ENCODE measurements around the gene SUCLG1.
"Not testable (repeated sequence)": the region's sequence is repeated elsewhere in the genome, so short reads cannot be mapped to it uniquely, and the experiment has no call there.

The SUCLG1 gene

DNA sequence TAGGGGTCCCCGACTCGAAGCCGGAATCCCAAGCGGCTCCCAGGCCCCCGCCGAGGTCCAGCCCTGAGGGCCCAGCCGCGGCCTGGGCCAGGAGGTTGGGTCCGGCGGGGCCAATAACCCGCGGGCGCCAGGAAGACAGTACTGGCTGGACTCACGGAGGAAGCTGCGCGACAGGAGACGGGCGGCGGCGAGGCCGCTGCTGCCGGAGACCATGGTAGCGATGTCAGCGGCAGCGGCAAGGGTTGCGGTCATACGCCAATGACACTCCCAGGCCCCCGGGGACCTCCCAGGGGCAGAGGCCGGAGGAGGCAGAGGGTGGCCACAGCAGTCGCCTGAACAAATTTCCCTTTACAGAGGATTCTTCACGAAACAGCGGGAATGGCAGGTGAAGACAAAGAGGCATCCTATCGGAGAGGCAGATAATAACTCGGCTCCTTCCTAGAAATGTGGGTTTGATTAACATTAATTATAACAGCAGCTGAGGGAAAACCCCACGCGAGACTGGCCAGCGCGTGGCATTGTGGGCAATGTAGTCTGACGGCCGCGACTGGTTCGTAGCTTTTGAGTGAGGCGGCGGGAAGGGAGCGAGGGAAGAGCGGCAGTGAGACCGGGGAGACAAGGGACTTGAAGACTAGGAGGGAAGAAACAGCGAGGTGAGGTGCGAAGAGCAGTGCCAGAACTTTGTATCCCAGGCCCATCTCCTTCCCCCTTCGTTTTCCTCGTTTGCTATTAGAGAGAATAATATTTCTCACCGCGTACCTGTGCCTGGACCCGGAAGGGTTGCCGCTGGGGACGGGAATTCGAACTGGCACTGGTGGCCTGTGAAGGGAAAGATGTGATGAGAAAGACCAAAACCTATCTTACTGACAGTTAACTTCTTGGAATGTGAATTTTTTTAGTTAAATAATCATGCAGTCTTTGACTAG is at the start of gene SUCLG1:
Gene SUCLG1 (minus strand): TSS at position 263 of the 926 bp plus-strand sequence. CDS start 11 bp downstream, at position 252.
- DNase-seq, result peak; percentile 78 to 97 (median 90)

DNA sequence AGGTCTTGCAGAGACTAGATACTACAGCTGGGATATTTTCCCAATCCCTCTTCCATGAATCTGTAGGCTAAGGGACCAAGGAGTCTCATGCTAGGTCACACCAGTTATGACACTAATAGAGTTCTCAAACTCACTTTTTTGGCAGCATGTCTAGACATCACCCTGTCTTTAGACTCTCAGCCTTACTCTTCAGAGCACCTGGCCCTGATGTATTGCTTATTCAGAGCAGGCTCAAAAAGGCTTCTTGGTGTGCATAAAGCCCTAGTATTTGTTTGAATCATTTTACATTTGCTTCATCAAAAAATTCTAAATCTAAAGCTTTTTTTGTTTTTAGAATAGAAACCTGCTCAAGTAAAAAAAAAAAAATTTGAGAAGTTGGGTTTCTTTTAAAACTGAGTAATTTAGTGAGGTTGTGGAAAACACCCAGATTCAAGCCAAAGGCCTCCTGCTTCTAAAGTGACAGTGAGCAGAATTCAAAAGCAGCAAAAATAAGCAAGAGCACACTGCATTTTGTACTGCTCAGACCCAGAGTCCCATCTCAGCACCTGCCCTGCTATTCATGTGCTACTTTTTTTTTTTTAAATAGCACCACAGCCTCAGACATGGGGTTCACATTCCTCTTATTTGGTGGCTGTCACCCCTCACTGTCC is 39.2 kb upstream of the SUCLG1 start:
- no peak for DNase-seq

DNA sequence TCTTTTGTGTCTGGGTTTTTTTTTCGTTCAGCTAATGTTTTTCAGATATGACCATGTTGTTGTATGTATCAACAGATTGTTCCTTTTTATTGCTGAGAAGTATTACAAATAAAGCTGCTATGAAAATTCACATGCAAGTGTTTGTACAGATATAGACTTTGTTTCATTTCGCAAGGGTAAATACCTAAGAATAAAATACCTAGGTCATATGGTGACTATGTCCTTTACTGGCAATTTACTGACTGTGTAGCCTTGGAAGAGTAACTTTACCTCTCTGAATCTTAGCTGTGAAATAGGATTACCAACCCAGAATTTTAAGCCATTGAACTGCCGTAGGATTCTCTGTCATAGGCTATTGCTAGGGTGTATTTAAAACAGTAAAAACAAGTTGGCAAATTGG is 38.2 kb upstream of the SUCLG1 start:
- no peak for DNase-seq

DNA sequence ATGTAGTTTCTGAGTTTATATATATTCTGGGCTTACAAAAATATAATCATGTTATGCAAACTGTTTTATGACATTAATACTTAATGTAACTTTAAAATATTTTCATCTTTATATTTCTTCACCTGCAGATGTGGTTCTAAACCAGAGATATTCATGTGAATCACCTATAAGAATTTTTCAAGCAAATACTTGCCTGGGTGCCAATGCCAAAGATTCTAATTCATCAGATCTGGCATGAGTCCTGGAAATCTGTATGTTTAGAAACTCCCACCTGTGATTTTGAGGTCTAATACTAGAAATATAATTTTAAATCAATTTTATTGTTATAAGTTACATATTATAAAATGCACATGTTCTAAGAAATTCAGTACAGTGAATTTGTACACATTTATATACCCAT is 37.3 kb upstream of the SUCLG1 start:
- DNase-seq, result no peak

DNA sequence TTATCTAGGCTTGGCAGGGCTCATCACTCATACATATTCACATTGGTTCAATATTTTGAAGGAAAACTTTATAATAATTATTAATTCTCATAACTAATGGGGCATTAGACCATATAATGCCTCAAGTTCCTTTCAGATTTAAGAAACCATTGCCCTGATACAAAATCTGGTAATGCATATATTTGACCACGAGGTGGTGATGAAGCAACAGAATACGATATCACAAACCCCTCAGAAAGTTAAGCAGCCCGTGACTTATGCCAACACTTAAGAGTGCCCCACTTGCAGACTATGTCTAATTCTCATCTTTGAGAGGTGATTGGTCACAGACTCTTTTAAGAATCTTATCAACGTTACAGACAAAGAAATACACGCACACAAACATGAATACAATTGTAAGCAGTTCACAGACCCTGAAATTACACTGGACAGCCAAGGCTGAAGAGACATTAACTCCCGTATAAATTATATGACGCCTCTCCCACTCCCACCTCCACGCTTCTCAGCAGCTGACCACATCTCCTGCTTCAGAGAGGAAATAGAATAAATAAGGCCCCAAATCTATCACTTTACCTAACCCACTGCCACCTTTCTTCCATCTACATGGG is 36.6 kb upstream of the SUCLG1 start:
- peak in 2 of 14 donors; percentile 1 to 34 for DNase-seq

DNA sequence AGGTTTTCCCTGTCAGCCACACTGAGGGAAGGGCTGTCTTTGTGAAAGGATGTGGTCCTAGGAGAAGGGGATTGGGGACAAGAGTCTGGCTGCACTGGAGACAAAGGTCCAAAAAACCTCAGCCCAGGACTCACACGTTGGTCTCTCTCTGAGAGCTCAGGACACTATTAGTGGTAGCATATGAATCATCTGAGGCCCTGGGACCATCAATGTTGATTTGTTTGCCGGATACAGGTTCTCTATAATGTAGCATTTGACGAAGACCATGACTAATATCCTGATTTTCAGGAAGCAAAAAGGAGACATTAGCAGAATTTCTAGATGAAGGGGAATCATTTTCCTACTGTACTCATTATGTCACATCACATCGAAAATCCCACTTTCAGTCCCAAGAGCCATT is 35.0 kb upstream of the SUCLG1 start:
- no peak for DNase-seq

DNA sequence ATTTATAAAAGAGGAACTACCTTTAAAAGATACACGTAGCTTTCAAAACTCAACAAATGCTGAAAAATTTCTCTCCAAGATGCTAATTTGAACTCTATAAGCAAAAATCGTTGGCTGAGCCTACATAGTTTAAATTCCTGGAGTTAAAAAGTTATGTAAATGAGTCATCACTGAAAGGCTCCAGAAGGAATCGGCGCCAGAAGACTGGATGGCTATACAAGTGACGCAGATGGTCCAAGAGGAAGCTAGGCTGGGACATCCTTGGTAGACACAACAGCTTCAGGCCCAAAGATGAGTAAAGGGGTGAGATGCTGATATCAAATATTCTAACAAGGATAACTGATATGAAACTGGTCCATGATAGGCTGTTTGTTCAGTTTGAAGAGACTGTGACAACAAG is 34.4 kb upstream of the SUCLG1 start:
- no peak for DNase-seq

DNA sequence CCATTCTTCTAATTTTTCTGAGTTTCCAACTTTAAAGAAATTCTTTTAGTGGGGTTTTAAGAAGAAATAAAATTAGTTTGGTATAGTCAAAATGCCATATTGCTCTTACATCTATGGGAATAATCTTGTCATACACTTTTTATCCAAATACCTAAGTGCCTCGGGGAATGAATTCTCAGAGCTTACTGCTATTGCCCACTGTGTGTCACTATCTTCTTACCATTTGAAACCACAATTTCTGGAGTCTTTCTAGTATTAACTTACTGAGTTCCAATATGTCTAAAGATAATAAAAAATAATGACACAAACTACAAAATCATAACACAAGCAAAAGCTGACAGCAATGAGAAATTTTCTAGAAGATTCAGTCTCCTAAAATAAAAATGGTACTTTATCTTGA is 33.5 kb upstream of the SUCLG1 start:
- DNase-seq, result no peak

DNA sequence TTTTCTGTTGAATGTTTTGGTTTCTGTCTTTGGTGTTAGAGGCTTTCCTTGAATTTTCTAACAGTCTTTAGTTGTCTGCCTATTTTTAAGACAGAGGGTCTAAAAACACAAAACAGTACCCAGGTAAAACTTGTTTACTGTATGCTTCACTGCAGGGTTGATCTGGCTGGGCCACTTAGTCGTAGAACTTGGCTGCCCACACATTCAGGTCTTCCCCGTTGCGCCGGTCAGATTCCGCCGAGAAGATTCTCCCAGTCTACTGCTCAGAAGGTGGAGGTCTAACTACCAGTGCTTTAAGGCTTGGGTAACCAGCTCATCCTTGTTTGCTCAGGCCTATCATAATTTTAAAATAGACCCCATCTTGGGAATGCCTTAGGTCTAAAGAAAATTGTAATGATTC is 32.7 kb upstream of the SUCLG1 start:
- DNase-seq, result no peak

DNA sequence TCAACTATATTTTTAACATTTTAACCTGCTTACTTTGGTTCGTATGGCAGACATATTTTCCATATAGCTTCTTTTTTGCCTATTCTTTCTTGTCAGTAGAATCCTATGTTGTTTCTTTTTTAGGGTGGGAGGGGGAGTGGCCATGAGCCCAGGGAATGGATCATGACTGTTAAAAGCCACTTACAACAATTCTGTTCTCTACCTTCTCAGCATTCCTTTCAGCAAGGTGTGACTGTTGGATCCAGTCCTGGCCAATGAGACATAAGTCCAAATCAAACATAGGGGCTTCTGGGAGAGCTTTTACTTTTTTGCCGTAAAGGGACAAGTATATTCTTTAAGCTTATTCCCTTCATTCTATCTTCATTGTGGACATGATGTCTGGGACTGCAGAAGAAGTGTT is 32.2 kb upstream of the SUCLG1 start:
- no peak for DNase-seq

DNA sequence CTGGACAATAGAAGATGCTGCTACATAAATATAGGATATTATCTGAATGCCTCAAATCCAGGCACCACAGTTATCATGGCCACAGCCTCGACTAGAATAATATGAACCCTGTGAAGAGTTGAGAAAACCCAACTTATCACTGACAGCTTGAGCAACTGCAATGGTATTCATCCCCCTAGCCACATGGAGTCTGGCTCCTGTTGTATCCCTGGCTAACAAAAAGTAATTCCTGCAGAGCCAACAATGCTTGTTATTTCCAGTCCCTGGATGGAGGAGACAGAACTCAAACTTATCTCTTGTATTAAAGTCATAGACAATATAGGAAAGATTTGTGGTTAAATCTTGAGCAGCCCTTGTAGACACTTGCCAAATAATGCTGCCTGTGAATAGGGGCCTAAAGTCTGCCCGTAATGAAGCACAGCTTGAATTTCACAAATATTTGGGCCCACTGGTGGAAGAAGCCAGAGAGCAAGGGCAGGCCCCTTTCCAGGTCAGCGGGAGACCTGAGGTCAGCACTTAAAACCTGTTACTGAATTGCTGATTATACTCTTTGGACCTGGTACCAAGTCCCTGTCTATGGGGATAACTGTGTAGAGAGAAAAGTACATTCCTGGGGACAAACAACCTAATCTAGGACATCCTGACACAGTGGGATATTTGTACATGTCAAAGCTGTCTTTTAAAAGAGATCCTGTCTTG is 28.4 kb upstream of the SUCLG1 start:
- no peak for DNase-seq

DNA sequence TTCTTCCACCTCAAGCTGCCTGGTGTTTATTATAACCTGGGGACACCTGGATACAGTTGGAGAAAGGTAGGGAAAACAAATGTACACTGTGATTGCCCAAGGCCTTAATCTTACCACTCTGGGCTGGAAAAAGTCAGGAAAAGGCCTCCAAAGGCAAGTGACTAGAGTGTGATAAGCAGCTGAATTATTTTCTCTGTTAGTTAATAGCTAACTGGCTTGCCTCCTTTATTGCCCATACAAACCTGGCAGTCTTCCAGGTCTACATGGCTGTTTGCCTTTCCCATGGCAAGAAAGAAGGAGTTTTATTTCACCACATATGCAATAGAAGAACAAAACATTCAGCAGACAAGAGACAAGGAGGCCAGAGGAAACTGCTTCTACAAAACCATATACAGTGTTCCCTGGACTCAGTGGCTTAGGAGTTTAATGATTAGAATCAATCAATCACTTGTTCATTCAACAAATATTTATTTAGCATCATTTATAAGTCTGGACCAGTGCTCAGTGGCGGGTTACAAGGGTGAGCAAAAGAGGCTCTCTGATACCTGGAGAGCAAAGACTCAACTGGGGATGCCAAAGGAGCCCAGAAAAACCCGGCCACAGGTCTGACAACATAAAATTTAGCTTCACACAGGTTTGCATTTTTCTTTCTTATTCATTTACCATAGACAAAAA is 27.5 kb upstream of the SUCLG1 start:
- no peak for DNase-seq

DNA sequence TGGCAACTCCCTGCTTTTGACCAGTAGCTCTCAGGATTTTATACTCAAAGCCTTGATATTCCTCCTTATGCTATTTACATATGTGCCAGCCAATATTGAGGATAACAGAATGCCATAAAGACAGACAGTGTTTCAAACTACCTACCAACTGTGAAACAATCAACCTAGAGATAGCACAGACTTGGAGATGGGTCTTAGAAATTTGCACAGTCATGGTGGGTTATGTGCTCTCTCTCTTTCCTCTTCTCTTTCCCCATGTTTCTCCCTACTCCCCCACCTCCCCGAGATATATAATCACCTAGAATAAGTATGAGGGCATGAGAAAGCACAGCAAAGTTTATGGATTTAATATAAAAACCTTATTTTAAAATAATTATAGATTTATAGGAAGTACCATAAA is 24.2 kb upstream of the SUCLG1 start:
- no peak for DNase-seq

DNA sequence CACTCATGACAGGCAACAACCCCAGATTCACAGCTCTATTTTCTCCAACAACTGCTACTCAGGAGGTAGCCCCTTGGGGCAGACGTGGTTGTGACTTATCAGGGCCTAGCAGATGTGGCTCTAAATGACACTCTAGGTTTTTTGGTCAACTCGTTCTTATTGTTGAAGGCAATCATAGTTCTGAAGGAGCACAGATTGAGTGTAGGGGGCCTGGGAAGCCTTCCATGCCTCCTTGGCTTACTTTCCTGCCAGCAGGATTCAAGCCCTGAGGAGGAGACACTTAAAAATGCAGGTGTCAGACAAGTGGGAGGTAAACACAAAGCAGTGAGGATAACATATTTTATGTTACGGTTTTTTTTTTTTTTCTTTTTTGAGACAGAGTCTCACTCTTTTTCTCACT is 23.5 kb upstream of the SUCLG1 start:
- DNase-seq, result no peak

DNA sequence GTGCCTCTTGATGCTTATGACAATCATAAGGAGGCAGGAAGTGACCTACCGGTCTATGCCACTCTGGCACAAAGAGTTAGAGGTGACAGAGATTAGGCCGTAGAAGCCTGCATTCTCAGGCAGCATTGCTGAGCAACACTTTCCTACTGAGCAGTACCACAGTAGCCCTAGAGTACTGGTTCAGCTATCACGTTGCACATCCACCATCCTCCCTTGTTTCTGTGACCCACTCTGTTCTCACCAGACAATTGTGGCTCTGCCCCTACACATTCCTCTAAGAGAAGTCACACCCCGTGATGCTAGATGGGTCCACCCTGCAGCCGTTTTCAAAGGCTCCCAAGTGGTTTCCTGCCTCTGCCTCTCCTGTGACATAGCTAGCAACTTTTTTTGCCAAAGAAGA is 22.6 kb upstream of the SUCLG1 start:
- no peak for DNase-seq

DNA sequence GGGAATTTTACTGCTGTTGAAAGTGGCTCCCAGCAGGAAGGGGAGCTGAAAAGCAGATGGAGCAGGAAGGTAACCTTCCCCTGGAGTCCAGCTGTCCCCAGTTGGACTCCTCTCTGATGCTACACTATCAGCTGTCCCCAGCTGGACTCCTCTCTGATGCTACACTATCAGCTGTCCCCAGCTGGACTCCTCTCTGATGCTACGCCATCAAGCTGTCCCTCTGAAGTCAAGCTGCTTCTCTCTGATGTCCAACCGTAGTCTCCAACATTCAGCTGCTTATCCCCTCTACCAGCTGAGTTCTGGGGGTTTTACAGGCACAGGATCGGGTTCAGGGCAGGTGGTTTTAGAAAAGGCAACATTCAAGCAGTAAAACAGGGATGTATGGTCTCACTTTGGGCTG is 19.8 kb upstream of the SUCLG1 start:
- DNase-seq, result no peak

DNA sequence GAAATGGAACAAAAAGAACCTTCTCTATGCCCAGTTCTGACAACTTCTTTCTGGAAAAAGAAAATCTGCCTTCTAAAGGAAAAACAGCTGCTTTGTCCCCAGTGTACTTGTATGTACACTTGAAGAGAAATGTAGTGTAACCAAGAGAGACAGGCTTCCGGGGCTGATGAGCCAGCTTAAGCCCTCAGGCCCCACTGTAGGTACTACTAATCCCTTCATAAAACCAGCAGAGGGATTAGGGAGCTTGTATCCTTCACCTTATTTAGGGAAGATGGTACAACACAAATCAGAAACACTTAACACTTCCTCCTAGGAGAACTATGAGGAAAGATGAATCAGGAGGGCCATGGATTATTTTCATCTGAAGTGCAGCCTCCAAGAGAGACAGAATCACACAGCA is 18.8 kb upstream of the SUCLG1 start:
- DNase-seq, result no peak

DNA sequence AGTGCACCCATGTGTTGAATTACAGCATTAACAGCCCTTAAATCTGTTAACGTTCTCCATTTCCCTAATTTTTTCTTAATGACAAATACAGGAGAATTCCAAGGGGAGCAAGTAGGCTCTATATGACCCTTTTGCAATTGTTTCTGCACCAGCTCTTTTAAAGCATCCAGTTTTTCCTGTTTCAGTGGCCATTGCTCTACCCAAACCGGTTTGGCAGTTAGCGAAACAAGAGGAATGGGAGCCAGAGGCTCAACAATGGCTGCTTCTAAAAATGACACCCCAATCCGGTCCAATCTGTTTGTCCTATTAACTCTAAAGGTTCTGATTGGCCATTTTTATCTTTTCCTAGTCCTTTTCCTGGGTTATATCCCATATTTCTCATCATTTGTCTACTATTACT is 15.1 kb upstream of the SUCLG1 start:
- DNase-seq, result no peak

DNA sequence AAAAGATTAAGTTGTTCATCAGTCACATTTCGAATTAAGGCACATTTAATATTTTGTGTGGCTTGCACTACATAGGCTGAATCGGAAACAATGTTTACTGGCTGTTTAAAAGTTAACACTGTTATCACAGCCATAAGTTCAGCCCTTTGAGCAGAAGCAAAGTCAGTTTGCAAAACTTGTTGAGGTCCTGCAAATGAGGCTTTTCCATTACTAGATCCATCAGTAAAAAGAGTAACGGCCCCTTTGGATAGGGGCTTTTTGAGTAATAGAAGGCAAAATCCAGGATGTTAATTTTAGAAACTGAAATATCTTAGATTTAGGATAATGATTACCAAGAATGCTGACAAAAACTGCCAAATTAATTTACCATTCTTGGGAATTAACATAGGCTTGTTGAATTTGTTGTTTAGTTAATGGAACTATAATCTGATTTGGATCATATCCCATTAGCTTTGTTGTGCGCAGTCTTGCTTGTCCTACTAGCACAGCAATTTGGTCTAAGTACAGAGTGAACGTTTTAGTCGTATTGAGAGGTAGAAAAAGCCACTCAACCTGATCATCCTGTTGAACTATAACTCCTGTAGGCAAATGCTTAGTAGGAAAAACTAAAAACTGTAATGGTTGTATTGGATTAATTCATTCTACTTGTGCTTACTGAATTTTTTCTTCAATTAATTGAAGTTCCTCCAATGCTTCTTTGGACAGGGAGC is 13.9 kb upstream of the SUCLG1 start:
- no peak for DNase-seq

DNA sequence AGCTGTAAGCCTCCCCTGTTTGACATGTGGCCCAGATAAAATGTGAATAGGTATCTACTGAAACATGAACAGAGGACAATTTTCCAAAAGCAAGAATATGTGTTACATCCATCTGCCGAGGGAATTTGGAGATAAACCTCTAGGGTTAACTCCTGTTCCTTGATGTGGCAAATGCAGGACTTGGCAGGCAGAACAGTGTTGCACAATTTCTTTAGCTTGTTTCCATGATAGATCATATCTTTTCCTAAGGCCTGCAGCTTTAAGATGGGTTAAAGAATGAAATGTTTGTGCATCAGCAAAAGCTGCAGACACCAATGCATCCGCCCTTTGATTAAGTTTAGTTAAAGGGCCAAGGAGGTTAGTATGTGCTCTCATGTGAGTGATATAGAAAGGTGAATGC is 13.3 kb upstream of the SUCLG1 start:
- DNase-seq, result not testable (repeated sequence)

DNA sequence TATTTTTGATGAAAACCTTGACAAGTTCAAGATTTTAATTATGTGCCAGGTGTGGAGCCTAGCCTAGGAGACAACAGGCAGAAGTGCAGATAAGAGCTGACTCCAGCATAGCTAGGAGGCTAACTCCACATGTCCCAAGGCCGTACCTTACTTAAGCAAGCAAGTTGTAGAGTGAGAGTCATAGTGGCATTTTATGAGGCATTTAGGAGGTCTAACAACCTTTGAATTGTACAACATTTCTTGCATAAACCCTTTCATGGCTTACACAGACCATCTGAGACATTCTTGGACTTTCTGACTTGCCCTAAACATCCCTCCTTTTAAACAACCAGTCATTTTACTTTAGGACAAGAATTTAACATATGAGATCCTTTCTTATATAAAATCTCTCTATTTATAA is 8.3 kb upstream of the SUCLG1 start:
- no peak for DNase-seq

DNA sequence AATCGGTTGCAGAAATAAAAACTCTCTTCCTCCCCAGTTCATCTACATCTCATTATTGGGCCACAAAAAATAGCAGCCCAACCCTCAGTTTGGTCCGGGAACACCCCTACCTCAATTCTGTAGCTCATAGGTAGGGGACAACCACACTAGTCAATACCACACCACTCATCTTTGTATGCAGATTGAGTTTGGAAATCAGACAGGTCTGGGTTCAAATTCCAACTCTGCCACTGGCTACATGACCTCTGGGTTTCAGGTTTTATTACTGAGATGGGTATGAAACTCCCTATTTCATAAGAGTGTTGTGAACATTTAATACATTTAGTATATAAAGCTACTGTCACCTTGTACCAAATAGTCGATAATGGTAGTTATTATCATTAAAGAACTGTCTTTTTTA is 2.2 kb upstream of the SUCLG1 start:
- DNase-seq, result no peak
